ENCODE measurements around the gene FABP6.

FABP6 gene

DNA sequence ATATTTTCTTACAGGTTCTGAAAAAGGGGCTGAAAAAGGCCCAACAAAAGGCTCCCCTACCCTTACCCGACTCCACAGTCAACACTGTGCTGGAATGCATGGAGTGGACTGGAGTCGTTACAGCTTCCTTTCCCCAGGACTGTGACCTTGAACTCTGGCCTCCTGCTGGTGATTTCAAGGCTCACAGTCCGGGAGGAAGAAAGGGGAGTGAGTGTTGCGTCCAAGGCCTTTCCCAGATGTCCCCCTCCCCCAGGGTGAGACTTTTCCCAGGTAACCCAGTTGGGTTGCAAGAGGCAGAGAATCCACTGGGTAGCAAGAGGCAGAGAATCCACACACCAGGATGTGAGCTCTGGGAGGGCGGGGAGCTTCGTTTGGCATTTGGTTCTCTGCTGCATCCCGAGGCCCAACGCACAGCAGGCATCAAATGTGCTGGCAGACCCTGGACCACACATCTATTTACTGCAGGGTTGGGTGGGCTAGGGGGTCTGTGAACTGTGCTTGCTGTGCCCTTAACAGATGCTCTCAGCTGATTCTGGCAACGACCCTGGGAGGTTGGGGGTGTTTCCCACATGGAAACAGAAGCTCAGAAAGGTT is 37.5 kb downstream of the FABP6 start:
- H3K4me1 Mint-ChIP-seq: no peaks in the 10 kb centered on the region
- H3K36me3 Mint-ChIP-seq: no peaks in the 10 kb centered on the region
- no peak overlapping the region for H3K27ac Mint-ChIP-seq
- ATAC-seq (no peak), DNase-seq (ENCODE audit: low spot score in 2 of 2) (no peak)
- no peaks in the 10 kb centered on the region for H3K9me3 Mint-ChIP-seq
- no peak overlapping the region for H3K4me3 Mint-ChIP-seq

DNA sequence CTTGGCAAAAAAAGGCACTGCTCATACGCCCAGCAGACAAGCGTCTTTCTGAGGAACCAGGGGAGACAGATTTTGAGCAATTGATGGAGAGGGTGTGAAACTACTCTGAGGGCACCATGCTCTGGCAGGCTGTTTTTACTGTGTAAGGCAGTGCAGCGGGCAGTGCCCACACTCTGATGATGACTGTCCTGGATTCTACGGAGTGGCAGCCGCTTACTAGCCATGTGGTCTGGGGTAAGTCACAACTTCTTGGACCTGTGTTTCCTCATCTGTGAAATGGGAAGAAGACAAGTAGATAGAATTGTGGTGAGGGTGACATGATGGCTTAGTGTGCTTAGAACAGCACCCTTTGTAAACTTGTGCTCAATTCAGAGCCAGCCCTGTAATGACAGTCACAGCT is 38.8 kb downstream of the FABP6 start:
- Mint-ChIP-seq H3K4me1 (no peaks in the 10 kb centered on the region), H3K9me3 (no peaks in the 10 kb centered on the region), H3K36me3 (no peaks in the 10 kb centered on the region), H3K4me3 (no peak overlapping the region), H3K27ac (no peak overlapping the region)
- DNase-seq (ENCODE audit: low spot score in 2 of 2): no peak
- no peak for ATAC-seq

DNA sequence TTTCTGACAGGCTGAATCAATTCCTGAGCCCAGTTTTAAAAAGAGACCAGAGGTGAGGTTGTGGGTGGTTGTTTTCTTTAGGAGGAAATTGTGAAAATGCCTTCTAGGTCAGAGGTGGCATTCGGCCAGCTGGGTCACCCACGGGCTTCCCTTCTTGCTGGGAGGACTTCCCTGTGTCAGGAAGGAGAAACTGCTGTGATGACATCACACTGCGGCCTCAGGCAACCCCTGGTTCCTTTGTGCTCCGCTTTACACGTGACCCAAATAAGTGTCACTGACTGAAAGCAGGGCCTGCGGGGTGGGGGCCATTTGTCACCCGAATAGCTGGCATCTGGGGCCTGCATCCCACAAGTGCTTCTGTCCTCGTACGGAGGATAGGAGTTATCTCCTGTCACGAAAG is 39.7 kb downstream of the FABP6 start:
- no peak for ATAC-seq
- no peaks in the 10 kb centered on the region for H3K9me3 Mint-ChIP-seq
- no peaks in the 10 kb centered on the region for H3K36me3 Mint-ChIP-seq
- no peak for DNase-seq (ENCODE audit: low spot score in 2 of 2)
- H3K27ac Mint-ChIP-seq: no peak overlapping the region
- no peaks in the 10 kb centered on the region for H3K4me1 Mint-ChIP-seq
- no peak overlapping the region for H3K4me3 Mint-ChIP-seq

DNA sequence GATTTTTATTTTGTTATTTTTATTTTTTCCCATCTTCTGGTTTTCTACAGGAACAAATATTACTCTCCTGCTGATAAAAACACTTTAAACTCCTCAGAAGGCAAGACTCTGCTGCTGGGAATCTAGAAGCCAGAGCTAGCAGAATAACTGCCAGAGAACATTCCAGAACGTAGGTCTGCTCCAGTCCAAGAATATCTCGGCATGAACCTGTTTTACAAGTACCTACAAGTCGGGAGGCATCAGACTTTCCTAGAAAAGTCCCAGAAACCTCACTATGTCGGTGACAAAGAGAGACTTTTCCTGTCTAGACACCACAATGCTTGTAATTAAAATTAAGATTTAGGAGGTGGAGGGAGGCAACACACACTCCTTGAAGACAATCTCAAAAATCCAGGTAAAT is 41.4 kb downstream of the FABP6 start:
- H3K4me1 Mint-ChIP-seq: peaks cover 6% of the 10 kb centered on the region
- no peaks in the 10 kb centered on the region for H3K36me3 Mint-ChIP-seq
- no peak overlapping the region for H3K27ac Mint-ChIP-seq
- no peak overlapping the region for H3K4me3 Mint-ChIP-seq
- ATAC-seq (no peak), DNase-seq (ENCODE audit: low spot score in 2 of 2) (no peak)
- no peaks in the 10 kb centered on the region for H3K9me3 Mint-ChIP-seq

DNA sequence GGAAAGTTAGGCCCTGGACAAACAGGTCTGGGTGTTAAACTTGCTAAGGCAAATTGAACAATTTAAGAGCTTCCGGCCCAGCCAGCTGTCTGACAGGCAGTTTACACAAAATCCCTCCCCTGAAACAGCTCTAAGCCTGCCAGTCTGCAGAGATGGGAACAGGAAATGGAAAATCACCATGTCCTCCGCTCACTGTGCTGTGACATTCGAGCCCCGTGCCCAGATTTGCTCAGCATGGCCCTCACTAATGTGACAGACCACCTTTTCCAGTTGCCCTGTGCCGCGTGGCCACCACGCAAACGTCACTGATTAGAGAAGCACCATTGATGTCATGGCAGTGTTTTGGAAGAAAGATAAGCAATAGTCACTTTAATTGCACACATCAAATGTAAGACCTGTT is 42.1 kb downstream of the FABP6 start:
- ATAC-seq (no peak), DNase-seq (ENCODE audit: low spot score in 2 of 2) (no peak)
- Mint-ChIP-seq H3K4me3 (no peak overlapping the region), H3K4me1 (peaks cover 6% of the 10 kb centered on the region), H3K9me3 (no peaks in the 10 kb centered on the region), H3K27ac (no peak overlapping the region), H3K36me3 (no peaks in the 10 kb centered on the region)

DNA sequence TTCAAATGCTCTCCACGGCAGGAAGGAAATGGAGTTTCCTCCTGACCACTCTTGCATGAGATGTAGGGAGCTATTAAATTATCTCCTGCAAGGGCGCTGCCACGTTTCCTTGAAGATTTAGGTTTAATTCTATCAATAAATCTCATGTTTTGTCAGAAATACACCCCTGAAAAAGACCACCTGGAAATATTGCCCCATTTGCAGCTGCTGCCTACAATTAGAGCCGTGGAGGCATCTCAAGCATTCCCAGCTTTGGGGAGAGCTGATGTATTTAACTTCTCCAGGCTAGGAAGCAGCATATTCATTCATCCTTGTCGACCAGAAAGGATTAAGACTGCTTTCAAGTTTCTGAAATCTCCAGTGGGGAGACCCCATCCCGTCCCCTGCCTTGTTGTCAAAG is 42.5 kb downstream of the FABP6 start:
- Mint-ChIP-seq H3K27ac (no peak overlapping the region), H3K4me1 (peaks cover 6% of the 10 kb centered on the region), H3K4me3 (no peak overlapping the region), H3K36me3 (no peaks in the 10 kb centered on the region), H3K9me3 (no peaks in the 10 kb centered on the region)
- ATAC-seq: no peak
- DNase-seq (ENCODE audit: low spot score in 2 of 2): no peak

DNA sequence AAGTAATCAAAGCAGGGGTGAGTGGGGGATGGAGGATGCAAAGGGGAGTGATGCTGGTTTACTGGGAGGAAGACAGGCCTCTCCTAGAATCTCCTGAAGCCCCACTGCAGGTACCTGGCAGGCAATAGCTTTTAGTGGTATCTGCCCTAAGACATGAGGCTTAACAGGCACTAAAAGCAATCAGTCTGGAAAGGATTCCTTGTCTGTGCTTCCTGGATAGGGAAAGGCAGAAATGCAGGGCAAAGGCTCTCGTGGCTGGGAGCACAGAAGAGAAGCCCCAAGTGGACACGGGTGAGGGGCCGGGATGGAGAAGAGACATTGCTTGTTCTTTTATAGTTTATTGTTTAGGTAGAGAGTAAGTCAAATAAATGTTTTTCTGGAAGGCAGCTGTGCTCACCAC is 43.0 kb downstream of the FABP6 start:
- H3K9me3 Mint-ChIP-seq: no peaks in the 10 kb centered on the region
- DNase-seq (ENCODE audit: low spot score in 2 of 2) (no peak), ATAC-seq (no peak)
- peaks cover 6% of the 10 kb centered on the region for H3K4me1 Mint-ChIP-seq
- no peak overlapping the region for H3K27ac Mint-ChIP-seq
- H3K4me3 Mint-ChIP-seq: no peak overlapping the region
- no peaks in the 10 kb centered on the region for H3K36me3 Mint-ChIP-seq

DNA sequence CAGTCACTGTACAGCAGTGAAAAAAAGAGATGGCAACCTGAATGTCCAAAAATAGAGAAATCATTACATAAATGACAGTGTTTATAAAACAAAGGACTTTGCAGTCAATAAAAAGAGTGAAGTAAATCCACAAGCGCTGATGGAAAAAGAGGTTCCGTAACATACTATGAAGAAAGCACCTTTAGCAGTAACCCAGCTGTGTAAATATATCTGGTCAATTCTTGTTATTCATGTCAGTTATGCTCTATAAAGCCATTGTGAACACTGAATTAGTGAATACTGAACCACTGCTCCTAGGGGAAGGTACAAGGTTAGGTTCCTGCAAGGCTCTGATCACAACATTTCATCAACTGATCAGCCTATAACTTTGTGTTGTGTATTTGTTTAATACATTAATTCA is 43.6 kb downstream of the FABP6 start:
- no peak overlapping the region for H3K4me3 Mint-ChIP-seq
- H3K27ac Mint-ChIP-seq: no peak overlapping the region
- no peak for DNase-seq (ENCODE audit: low spot score in 2 of 2)
- H3K36me3 Mint-ChIP-seq: no peaks in the 10 kb centered on the region
- no peak for ATAC-seq
- peaks cover 6% of the 10 kb centered on the region for H3K4me1 Mint-ChIP-seq
- no peaks in the 10 kb centered on the region for H3K9me3 Mint-ChIP-seq

DNA sequence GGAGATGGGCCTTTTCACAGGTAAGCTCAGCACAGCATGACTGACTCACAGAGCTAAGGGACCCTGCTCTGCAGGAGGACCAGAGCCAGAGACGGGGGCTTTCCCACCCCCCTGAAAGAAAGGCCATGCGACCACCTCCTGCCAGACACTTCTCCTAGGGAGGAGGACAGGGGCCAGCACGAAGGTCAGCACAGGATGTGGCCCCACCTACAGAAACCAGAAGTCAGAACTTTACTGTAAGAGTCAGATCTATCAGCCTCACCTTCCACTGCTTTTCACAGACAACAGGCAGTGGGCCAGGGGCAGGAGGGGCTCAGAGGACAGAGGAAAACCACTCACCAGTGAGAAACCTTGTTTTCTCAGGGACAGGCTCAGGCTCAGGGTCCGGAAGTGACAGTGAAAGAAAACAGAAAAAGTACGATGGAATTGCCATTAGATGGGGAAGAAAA is 45.2 kb downstream of the FABP6 start:
- Mint-ChIP-seq H3K4me3 (no peak overlapping the region), H3K9me3 (no peaks in the 10 kb centered on the region), H3K27ac (no peak overlapping the region), H3K4me1 (peaks cover 6% of the 10 kb centered on the region), H3K36me3 (no peaks in the 10 kb centered on the region)
- DNase-seq (ENCODE audit: low spot score in 2 of 2): no peak
- ATAC-seq: no peak

DNA sequence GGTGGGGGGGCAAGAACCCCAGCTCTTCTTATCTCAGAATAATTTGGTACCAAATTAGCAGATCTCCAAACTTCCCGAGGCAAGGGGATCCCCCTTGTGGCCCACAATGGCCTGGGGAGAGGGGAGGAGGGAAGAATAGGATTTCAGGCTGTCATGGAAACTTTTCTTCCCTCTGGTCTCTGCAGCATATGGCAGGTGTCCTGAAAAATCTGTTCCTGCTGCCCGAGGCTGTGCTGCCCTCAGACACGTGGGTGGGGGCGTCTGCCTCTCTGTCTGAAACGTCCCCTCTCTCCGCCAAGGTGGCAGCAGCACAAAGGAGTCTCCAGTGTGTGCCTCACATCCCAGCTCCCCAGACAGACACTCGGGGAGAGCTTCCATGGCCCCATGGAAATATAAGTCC is 49.0 kb downstream of the FABP6 start:
- H3K36me3 Mint-ChIP-seq: no peaks in the 10 kb centered on the region
- H3K27ac Mint-ChIP-seq: no peak overlapping the region
- no peak for ATAC-seq
- H3K4me3 Mint-ChIP-seq: no peak overlapping the region
- DNase-seq (ENCODE audit: low spot score in 2 of 2): no peak
- H3K9me3 Mint-ChIP-seq: no peaks in the 10 kb centered on the region
- H3K4me1 Mint-ChIP-seq: peaks cover 6% of the 10 kb centered on the region

DNA sequence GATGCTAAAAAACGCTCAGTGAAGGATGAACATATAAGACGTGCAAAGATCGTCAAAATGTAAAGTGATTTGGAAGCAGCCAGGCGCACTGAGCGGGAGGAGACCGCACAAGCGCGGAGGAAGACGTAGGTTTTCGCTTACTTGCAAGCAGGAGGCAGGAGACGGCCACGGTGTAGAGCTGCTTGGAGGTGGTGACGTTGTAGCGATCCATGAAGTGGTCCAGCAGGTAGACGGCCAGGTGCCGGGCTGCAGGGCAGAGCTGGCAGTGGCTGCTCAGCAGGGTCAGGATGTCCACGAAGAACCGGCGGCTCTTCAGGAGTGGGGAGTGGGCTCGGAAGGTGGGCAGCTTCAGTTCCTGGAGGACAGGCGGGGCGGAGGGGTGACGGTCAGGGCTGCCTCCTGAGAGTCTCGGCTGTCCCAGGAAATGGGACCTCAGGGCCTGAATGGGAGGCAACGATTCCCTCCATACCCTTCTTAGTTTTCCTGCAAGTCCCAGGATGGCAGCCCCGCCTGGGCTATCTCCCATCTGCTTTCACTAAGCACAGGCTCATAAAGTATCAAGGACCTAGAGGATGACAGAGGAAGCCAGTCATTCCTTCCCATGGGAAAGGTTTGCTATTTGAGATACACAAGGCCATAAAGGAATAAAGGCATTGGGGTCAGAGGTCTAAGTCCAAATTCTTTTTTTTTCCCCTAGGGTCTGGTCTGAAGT is 51.2 kb downstream of the FABP6 start:
- H3K9me3 Mint-ChIP-seq: no peaks in the 10 kb centered on the region

DNA sequence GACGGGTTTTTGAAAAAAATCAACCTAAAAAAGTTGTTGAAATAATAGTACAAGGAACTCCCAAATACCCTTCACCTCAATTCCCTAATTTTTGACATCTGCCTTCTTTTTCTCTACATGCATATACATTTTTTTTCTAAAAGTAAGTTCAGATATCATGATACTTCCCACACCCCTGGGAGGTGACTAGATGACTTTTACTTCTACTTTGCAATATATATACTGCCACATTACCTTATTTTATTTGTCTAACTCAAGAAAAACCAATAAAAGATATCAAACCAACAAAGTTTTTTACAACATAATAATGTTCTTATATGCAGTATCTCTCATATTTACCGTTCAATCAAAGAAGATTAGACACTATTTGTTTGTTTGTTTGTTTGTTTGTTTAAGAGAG is 52.0 kb downstream of the FABP6 start:
- no peaks in the 10 kb centered on the region for H3K9me3 Mint-ChIP-seq
- H3K4me1 Mint-ChIP-seq: no peaks in the 10 kb centered on the region
- no peak overlapping the region for H3K27ac Mint-ChIP-seq
- ATAC-seq (no peak), DNase-seq (ENCODE audit: low spot score in 2 of 2) (no peak)
- H3K4me3 Mint-ChIP-seq: no peak overlapping the region
- no peaks in the 10 kb centered on the region for H3K36me3 Mint-ChIP-seq

More for the DNA sequence above, 51.2 kb downstream of the FABP6 start:
- ATAC-seq (no peak), DNase-seq (ENCODE audit: low spot score in 2 of 2) (no peak)
- Mint-ChIP-seq H3K4me1 (no peaks in the 10 kb centered on the region), H3K27ac (no peak overlapping the region), H3K4me3 (no peak overlapping the region), H3K36me3 (no peaks in the 10 kb centered on the region)

DNA sequence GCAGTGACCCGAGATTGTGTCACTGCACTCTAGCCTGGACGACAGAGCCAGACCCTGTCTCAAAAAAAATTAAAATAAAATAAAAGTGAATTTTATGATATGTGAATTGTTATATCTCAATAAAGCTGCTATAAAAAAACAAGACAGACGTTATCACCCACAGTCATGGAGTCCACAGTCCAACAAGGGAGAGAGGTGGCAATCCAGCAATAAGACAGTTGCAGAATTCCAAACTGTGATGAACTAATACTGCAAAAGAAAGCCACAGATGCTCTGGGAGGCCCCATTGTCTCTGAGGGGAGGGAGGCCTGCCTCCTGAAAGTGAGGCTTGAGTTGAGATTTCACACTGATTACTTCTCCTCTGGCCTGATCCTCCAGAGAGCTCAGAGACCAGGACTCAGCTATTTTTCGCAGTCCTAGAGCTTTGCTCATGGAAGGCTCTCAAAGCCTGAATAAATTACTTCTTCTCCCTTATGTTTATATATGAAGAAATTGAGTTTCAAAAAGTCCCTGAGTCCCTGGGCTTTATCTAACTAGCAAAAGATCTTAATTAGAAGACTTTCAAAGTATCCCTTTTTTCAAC is 55.1 kb downstream of the FABP6 start:
- Mint-ChIP-seq H3K36me3 (no peaks in the 10 kb centered on the region), H3K9me3 (no peaks in the 10 kb centered on the region), H3K4me3 (no peak overlapping the region), H3K4me1 (no peaks in the 10 kb centered on the region), H3K27ac (no peak overlapping the region)
- no peak for DNase-seq (ENCODE audit: low spot score in 2 of 2)
- no peak for ATAC-seq

DNA sequence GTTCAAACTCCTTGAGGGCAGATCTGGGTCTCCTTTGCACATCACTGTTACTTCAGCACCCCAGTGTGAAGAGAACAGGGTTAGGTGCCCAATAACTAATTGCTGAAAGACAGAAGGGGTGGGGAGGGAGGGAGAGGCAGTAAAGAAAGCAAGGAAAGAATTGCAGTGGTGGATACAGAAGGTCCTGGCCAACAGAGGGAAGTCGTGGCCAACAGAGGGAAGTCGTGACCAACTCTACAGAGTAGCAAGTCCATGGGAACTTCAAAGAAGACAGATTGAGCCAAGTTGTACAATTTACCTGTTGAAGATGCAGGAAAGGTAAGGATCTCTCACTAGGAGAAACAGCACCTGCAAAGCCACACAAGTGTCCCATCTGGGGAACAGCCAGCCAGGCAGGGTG is 56.0 kb downstream of the FABP6 start:
- H3K27ac Mint-ChIP-seq: no peak overlapping the region

DNA sequence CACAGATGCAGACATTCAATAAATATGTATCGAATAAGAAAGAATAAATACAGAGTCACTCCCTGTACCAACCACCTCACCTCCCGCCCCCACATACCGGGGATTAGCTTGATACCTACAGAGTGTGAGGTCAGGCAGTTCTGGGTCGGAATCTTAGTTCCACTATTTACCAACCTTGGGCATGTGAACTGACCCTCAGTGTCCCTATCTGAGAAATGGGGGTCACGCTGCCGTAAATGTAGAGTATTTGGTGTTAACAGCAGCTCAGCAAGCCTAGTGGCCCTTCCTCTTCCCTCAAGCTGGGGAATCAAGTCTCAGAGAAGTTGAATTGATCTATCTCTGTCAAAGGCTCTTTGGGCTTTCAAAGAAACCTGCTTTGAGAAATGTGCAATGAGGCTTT is 57.6 kb downstream of the FABP6 start:
- no peak for ATAC-seq
- Mint-ChIP-seq H3K4me3 (no peak overlapping the region), H3K4me1 (no peaks in the 10 kb centered on the region), H3K36me3 (no peaks in the 10 kb centered on the region), H3K27ac (no peak overlapping the region), H3K9me3 (no peaks in the 10 kb centered on the region)
- no peak for DNase-seq (ENCODE audit: low spot score in 2 of 2)

More for the DNA sequence above, 56.0 kb downstream of the FABP6 start:
- peak; percentile 17 for ATAC-seq
- H3K36me3 Mint-ChIP-seq: no peaks in the 10 kb centered on the region
- DNase-seq (ENCODE audit: low spot score in 2 of 2): no peak
- H3K9me3 Mint-ChIP-seq: no peaks in the 10 kb centered on the region
- no peak overlapping the region for H3K4me3 Mint-ChIP-seq
- no peaks in the 10 kb centered on the region for H3K4me1 Mint-ChIP-seq

DNA sequence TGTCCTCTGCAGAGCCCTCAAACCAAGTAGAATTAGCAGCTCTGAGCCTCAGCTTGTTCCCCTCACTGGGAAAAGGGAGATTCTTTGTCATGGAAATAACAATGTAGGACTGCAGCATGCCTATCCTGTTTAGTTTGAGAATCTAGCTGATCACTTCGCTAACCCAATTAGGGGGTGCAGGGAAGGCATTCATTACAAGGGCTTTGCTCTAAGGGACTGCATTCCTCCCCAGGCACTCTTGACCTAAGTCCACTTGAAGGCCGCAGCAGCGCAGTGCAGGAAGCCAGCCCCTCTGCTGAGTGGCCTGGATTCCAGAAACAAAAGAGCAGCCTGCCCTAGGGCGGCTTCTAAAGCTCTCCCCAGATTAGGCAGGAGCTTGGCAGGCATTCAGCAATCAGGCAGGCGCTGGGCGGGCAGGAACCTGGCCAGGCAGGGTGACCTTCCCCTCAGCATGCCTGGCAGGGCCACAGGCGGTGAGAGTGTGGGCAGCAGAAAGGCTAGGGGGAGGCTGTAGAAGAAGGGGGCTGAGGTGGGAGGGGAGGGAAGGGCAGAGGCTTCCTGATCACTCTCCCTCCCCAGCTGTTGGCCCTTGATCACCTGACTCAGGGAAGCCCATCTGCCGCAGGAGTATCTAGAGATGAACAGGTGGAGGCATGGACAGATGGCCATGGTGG is 58.2 kb downstream of the FABP6 start:
- H3K27ac Mint-ChIP-seq: no peak overlapping the region
- no peak for DNase-seq (ENCODE audit: low spot score in 2 of 2)
- no peaks in the 10 kb centered on the region for H3K36me3 Mint-ChIP-seq

More for the DNA sequence above, 58.2 kb downstream of the FABP6 start:
- no peaks in the 10 kb centered on the region for H3K4me1 Mint-ChIP-seq
- no peaks in the 10 kb centered on the region for H3K9me3 Mint-ChIP-seq
- ATAC-seq: no peak
- no peak overlapping the region for H3K4me3 Mint-ChIP-seq
